Measurements from ENCODE around the gene NLRX1.

GRCh38 chr11:119167933-119168332, 592 bp upstream of the NLRX1 start:
- TF ChIP-seq CTCF (IDR thresholded peaks at IDR 0.05) (no peak), POLR2A (IDR thresholded peaks at IDR 0.05) (no peak)

All from right lobe of liver (tissue), 4 donors.